RCC 7860 (cell line): ENCODE data around the gene RHBDL1.
A peak's percentile ranks its signal among the peaks of the same experiment; 100 is the strongest.

Experiments
- DNase-seq: peaks from one replicate; pipeline ENCODE4 v3.0.0-alpha.2; 2015; ENCODE audit warnings: low spot score
- FAIRE-seq: peaks from 2 replicates; lab custom pipeline; 2012; peaks lifted over from hg19 to GRCh38; lab: Jason Lieb, UNC

The RHBDL1 gene

GRCh38 chr16:652454-653305 lies 22.8 kb upstream of the RHBDL1 start:
- no peak for FAIRE-seq
- DNase-seq: no peak

- no peak for FAIRE-seq
- DNase-seq: no peak
Observed at GRCh38 chr16:654034-654433, 21.4 kb upstream of the RHBDL1 start.

GRCh38 chr16:657487-657886 lies 18.0 kb upstream of the RHBDL1 start:
- DNase-seq (no peak), FAIRE-seq (no peak)

GRCh38 chr16:658679-659571 lies 16.5 kb upstream of the RHBDL1 start:
- FAIRE-seq (no peak), DNase-seq (no peak)

- no peak for DNase-seq
- FAIRE-seq: no peak
Observed at GRCh38 chr16:659618-660017, 15.9 kb upstream of the RHBDL1 start.

- DNase-seq (no peak), FAIRE-seq (no peak)
Observed at GRCh38 chr16:660132-660458, 15.4 kb upstream of the RHBDL1 start.

GRCh38 chr16:660459-661183 lies 14.8 kb upstream of the RHBDL1 start:
- peak; percentile 25 for DNase-seq
- no peak for FAIRE-seq

GRCh38 chr16:661184-661821 lies 14.2 kb upstream of the RHBDL1 start:
- no peak for FAIRE-seq
- no peak for DNase-seq

- FAIRE-seq (no peak), DNase-seq (no peak)
Observed at GRCh38 chr16:662095-662494, 13.4 kb upstream of the RHBDL1 start.

- DNase-seq: no peak
- no peak for FAIRE-seq
Observed at GRCh38 chr16:662597-662996, 12.9 kb upstream of the RHBDL1 start.

GRCh38 chr16:666572-666971 lies 8.9 kb upstream of the RHBDL1 start:
- FAIRE-seq (no peak), DNase-seq (no peak)

- DNase-seq: no peak
- FAIRE-seq: no peak
Observed at GRCh38 chr16:667113-667779, 8.2 kb upstream of the RHBDL1 start.

- no peak for FAIRE-seq
- peak; percentile 81 for DNase-seq
Observed at GRCh38 chr16:667780-668518, 7.5 kb upstream of the RHBDL1 start, which contains the start of gene RHOT2. Gene RHOT2 (plus strand): TSS chr16:668132. CDS start chr16:668200, 68 bp downstream.

- FAIRE-seq: no peak
- DNase-seq: no peak
Observed at GRCh38 chr16:668519-669171, 6.8 kb upstream of the RHBDL1 start.

GRCh38 chr16:669666-670065 lies 5.8 kb upstream of the RHBDL1 start:
- no peak for FAIRE-seq
- no peak for DNase-seq

GRCh38 chr16:670485-671352 lies 4.8 kb upstream of the RHBDL1 start:
- FAIRE-seq: no peak
- DNase-seq: no peak

- FAIRE-seq: no peak
- no peak for DNase-seq
Observed at GRCh38 chr16:671353-672131, 3.9 kb upstream of the RHBDL1 start.
